ENCODE results near the gene ASCL2. TPM values are rescaled to one million over a fixed set of nuclear protein-coding genes. Genes with fewer than 3 reads are reported as not detected.

The ASCL2 gene
- total and polyA plus RNA-seq, 2 experiments from 2014 or later = not detected

GRCh38 chr11:2297623-2298030 is 27.2 kb upstream of the ASCL2 start:
- H3K27ac ChIP-seq = no peak overlapping the region
- peaks cover 15% of the 10 kb centered on the region for H3K27me3 ChIP-seq
- H3K9me3 ChIP-seq (ENCODE audit: low read depth) = no peaks in the 10 kb centered on the region
- H3K4me3 ChIP-seq = no peak overlapping the region
- DNase-seq (ENCODE audit: low read depth in 1 of 2, low spot score in 1 of 2) = no peak
- no peak for TF ChIP-seq CTCF (IDR thresholded peaks at IDR 0.05; ENCODE audit: low read depth, low read length)
- H3K36me3 ChIP-seq = no peaks in the 10 kb centered on the region
- peaks cover 28% of the 10 kb centered on the region for H3K4me1 ChIP-seq (ENCODE audit: low read depth)

- peaks cover 23% of the 10 kb centered on the region for H3K4me1 ChIP-seq (ENCODE audit: low read depth)
- no peak overlapping the region for H3K27ac ChIP-seq
- no peak overlapping the region for H3K4me3 ChIP-seq
- no peak for TF ChIP-seq CTCF (IDR thresholded peaks at IDR 0.05; ENCODE audit: low read depth, low read length)
- no peaks in the 10 kb centered on the region for H3K9me3 ChIP-seq (ENCODE audit: low read depth)
- H3K27me3 ChIP-seq = peaks cover 19% of the 10 kb centered on the region
- H3K36me3 ChIP-seq = no peaks in the 10 kb centered on the region
- no peak for DNase-seq (ENCODE audit: low read depth in 1 of 2, low spot score in 1 of 2)
Observed at GRCh38 chr11:2296913-2297622, 26.7 kb upstream of the ASCL2 start.

GRCh38 chr11:2295971-2296912 is 25.9 kb upstream of the ASCL2 start:
- H3K27me3 ChIP-seq = peaks cover 19% of the 10 kb centered on the region
- DNase-seq (ENCODE audit: low read depth in 1 of 2, low spot score in 1 of 2) = no peak
- no peak overlapping the region for H3K27ac ChIP-seq
- no peak overlapping the region for H3K4me3 ChIP-seq
- no peaks in the 10 kb centered on the region for H3K36me3 ChIP-seq
- no peak for TF ChIP-seq CTCF (IDR thresholded peaks at IDR 0.05; ENCODE audit: low read depth, low read length)
- peaks cover 15% of the 10 kb centered on the region for H3K4me1 ChIP-seq (ENCODE audit: low read depth)
- H3K9me3 ChIP-seq (ENCODE audit: low read depth) = no peaks in the 10 kb centered on the region

GRCh38 chr11:2294926-2295290 is 24.5 kb upstream of the ASCL2 start:
- Histone ChIP-seq H3K4me1 (ENCODE audit: low read depth) (peaks cover 13% of the 10 kb centered on the region), H3K36me3 (no peaks in the 10 kb centered on the region), H3K4me3 (no peak overlapping the region), H3K27me3 (peaks cover 27% of the 10 kb centered on the region), H3K27ac (no peak overlapping the region), H3K9me3 (ENCODE audit: low read depth) (no peaks in the 10 kb centered on the region)
- DNase-seq (ENCODE audit: low read depth in 1 of 2, low spot score in 1 of 2) = no peak
- TF ChIP-seq CTCF (IDR thresholded peaks at IDR 0.05; ENCODE audit: low read depth, low read length) = no peak

GRCh38 chr11:2293984-2294925 is 23.9 kb upstream of the ASCL2 start:
- no peaks in the 10 kb centered on the region for H3K36me3 ChIP-seq
- no peaks in the 10 kb centered on the region for H3K9me3 ChIP-seq (ENCODE audit: low read depth)
- peaks cover 12% of the 10 kb centered on the region for H3K4me1 ChIP-seq (ENCODE audit: low read depth)
- peaks cover 27% of the 10 kb centered on the region for H3K27me3 ChIP-seq
- no peak overlapping the region for H3K4me3 ChIP-seq
- no peak overlapping the region for H3K27ac ChIP-seq
- no peak for DNase-seq (ENCODE audit: low read depth in 1 of 2, low spot score in 1 of 2)
- no peak for TF ChIP-seq CTCF (IDR thresholded peaks at IDR 0.05; ENCODE audit: low read depth, low read length)
